Peyer's patch (tissue), 4 donors: ENCODE results near the gene TMLHE.

Source experiments
- CTCF ChIP-seq, 6 experiments: fragments of 450-650 bp in 4 of 6; fragments of 200-600 bp in 2 of 6; sonication (generic) in 1 of 6; IDR thresholded peaks; one replicate each; pipeline ENCODE4 v1.5.1; 2017 to 2019; ENCODE audit warnings: antibody characterized with exemption in 6 of 6, mild to moderate bottlenecking in 3 of 6, moderate library complexity in 1 of 6
- POLR2A ChIP-seq, 2 donors: fragments of 450-650 bp; IDR thresholded peaks; one replicate each; pipeline ENCODE4 v1.5.1; 2017; ENCODE audit warnings: antibody characterized with exemption in 2 of 2, mild to moderate bottlenecking in 2 of 2, moderate library complexity in 2 of 2

DNA sequence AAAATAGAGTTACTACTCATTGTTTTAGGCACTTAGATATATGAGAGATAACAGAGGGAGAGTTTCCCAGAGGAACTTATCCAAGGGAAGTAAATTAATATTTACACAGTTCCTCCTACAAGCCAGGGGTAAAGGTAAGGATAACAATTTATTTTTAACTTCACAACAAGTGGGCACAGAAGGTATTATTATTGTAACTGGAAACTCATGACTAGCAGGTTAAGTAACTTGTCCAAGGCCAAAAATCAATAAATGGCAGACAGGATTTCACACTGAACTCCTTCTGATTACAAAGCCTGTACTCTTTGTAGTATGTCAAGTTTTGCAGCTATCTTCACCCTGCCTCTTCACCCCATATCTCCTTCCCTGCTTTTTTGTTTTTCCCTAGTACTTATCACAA is 107.5 kb downstream of the TMLHE start:
- no peak for TF ChIP-seq POLR2A (IDR thresholded peaks at IDR 0.05)
- TF ChIP-seq CTCF (IDR thresholded peaks at IDR 0.05) = no peak
